ENCODE results near the gene TP53AIP1.

Gene TP53AIP1

GRCh38 chr11:128890216-128890542 is 52.5 kb downstream of the TP53AIP1 start:
- peak overlapping the region; percentile 73 to 99 (median 90) for H3K4me2 ChIP-seq

GRCh38 chr11:128889657-128890213 is 52.9 kb downstream of the TP53AIP1 start:
- peaks cover 55 to 72% (median 63%) of the 10 kb centered on the region in 11 experiments for H3K27me3 ChIP-seq
- TF ChIP-seq Cebpa-rat (IDR thresholded peaks at IDR 0.05) = no peak

More at GRCh38 chr11:128890216-128890542, 52.5 kb downstream of the TP53AIP1 start:
- Histone ChIP-seq H3K36me3 (no peaks in the 10 kb centered on the region), H3K4me3 (peak overlapping the region; percentile 42 to 67 (median 56); a peak in 19 of 20 replicates), H3K27ac (no peak overlapping the region), H3K9me3 (replicated peaks in 1 of 11) (no peaks in the 10 kb centered on the region), H4K20me1 (peaks cover 0 to 38% (median 21%) of the 10 kb centered on the region in 11 experiments; a peak in 16 of 22 replicates), H3K9ac (peak overlapping the region in 7 of 11 experiments; percentile 23 to 60 (median 43); a peak in 6 of 22 replicates), H3K4me1 (peaks cover 32 to 50% (median 44%) of the 10 kb centered on the region in 10 experiments), H3K27me3 (peaks cover 55 to 72% (median 63%) of the 10 kb centered on the region in 11 experiments)
- no peak for TF ChIP-seq Cebpa-rat (IDR thresholded peaks at IDR 0.05)

GRCh38 chr11:128888034-128888985 is 54.4 kb downstream of the TP53AIP1 start:
- Histone ChIP-seq H3K27me3 (peaks cover 55 to 64% (median 61%) of the 10 kb centered on the region in 11 experiments), H4K20me1 (peaks cover 0 to 42% (median 21%) of the 10 kb centered on the region in 11 experiments; a peak in 16 of 22 replicates)

More at GRCh38 chr11:128889657-128890213, 52.9 kb downstream of the TP53AIP1 start:
- peak overlapping the region in 1 of 10 experiments; percentile 52; a peak in 3 of 20 replicates for H3K4me3 ChIP-seq
- no peak overlapping the region for H3K27ac ChIP-seq
- H4K20me1 ChIP-seq = peaks cover 0 to 42% (median 21%) of the 10 kb centered on the region in 11 experiments; a peak in 16 of 22 replicates
- H3K9ac ChIP-seq = no peak overlapping the region
- H3K36me3 ChIP-seq = no peaks in the 10 kb centered on the region
- H3K4me1 ChIP-seq = peaks cover 32 to 50% (median 43%) of the 10 kb centered on the region in 10 experiments
- H3K4me2 ChIP-seq = peak overlapping the region in 6 of 11 experiments; percentile 73 to 99 (median 88); a peak in 9 of 22 replicates
- H3K9me3 ChIP-seq (replicated peaks in 1 of 11) = no peaks in the 10 kb centered on the region

GRCh38 chr11:128886406-128887124 is 56.1 kb downstream of the TP53AIP1 start:
- no peak for TF ChIP-seq Cebpa-rat (IDR thresholded peaks at IDR 0.05)
- Histone ChIP-seq H4K20me1 (peaks cover 0 to 34% (median 15%) of the 10 kb centered on the region in 11 experiments; a peak in 16 of 22 replicates), H3K36me3 (no peaks in the 10 kb centered on the region), H3K4me3 (no peak overlapping the region), H3K27me3 (peaks cover 39 to 47% (median 45%) of the 10 kb centered on the region in 11 experiments), H3K4me2 (peak overlapping the region in 2 of 11 experiments; percentile 18 to 64; a peak in 2 of 22 replicates), H3K9ac (no peak overlapping the region), H3K9me3 (replicated peaks in 1 of 11) (no peaks in the 10 kb centered on the region), H3K27ac (no peak overlapping the region), H3K4me1 (peaks cover 11 to 33% (median 14%) of the 10 kb centered on the region in 10 experiments)

More at GRCh38 chr11:128888034-128888985, 54.4 kb downstream of the TP53AIP1 start:
- no peak overlapping the region for H3K4me3 ChIP-seq
- no peak overlapping the region for H3K27ac ChIP-seq
- H3K4me2 ChIP-seq = 0 out of 22 replicates have a peak overlapping the region, but pooled peaks of 1 of the 11 experiments have one; percentile 64
- no peak overlapping the region for H3K9ac ChIP-seq
- H3K36me3 ChIP-seq = no peaks in the 10 kb centered on the region
- no peak for TF ChIP-seq Cebpa-rat (IDR thresholded peaks at IDR 0.05)
- H3K4me1 ChIP-seq = peaks cover 21 to 48% (median 30%) of the 10 kb centered on the region in 10 experiments
- no peaks in the 10 kb centered on the region for H3K9me3 ChIP-seq (replicated peaks in 1 of 11)
